Ureter (tissue), 1 donor: Measurements from ENCODE around the gene PPP1R10. TPM values are rescaled to one million over a fixed set of nuclear protein-coding genes. Genes with fewer than 3 reads are reported as not detected.

ENCODE experiments used
- DNase-seq: peaks from one replicate; pipeline ENCODE4 v3.0.0-alpha.2; 2020; ENCODE audit warnings: low spot score
- total RNA-seq: library from RNA; stranded (reverse); gene quantifications from one replicate; pipeline ENCODE4 v1.2.4, GENCODE V29; 2023
- donor health status: DM: yes; HTN: yes; CAD: no.

PPP1R10 gene
- total RNA-seq, 1 donor from 2014 or later, result 93.7 TPM

- DNase-seq, result peak; percentile 91
These were observed 59.9 kb downstream of the PPP1R10 start, which contains the start of gene PRR3 for GRCh38 chr6:30556906-30557682. Gene PRR3 (plus strand): TSS chr6:30557295. CDS start chr6:30557345, 50 bp downstream.

- DNase-seq, result peak; percentile 97
These were observed 60.8 kb downstream of the PPP1R10 start, which contains the start of gene GNL1 for GRCh38 chr6:30556066-30556905. Gene GNL1 (minus strand): TSS chr6:30556489. CDS start chr6:30556203, 286 bp downstream.

GRCh38 chr6:30555816-30556065 lies 61.3 kb downstream of the PPP1R10 start:
- no peak for DNase-seq

GRCh38 chr6:30554962-30555815 lies 61.9 kb downstream of the PPP1R10 start:
- peak; percentile 57 for DNase-seq

GRCh38 chr6:30554404-30554803 lies 62.6 kb downstream of the PPP1R10 start:
- no peak for DNase-seq

Other genes with a start within 250 kb of the PPP1R10 start
- gene HLA-E, start 127.7 kb downstream of the PPP1R10 start, total RNA-seq, result 330 TPM
- gene GNL1, start 60.8 kb downstream of the PPP1R10 start, total RNA-seq, result 72.6 TPM
- 17.3 TPM for gene PRR3, start 59.9 kb downstream of the PPP1R10 start, total RNA-seq
- gene ABCF1, start 45.8 kb downstream of the PPP1R10 start, total RNA-seq, result 63.9 TPM
- 56.0 TPM for gene MRPS18B, start 597 bp upstream of the PPP1R10 start, total RNA-seq
- gene ATAT1, start 9.6 kb upstream of the PPP1R10 start, total RNA-seq, result 22.7 TPM
- gene C6orf136, start 29.9 kb upstream of the PPP1R10 start, total RNA-seq, result 27.1 TPM
- 31.5 TPM for gene DHX16, start 55.8 kb upstream of the PPP1R10 start, total RNA-seq
- 31.5 TPM for gene PPP1R18, start 69.4 kb upstream of the PPP1R10 start, total RNA-seq
- gene NRM, start 73.7 kb upstream of the PPP1R10 start, total RNA-seq, result 12.3 TPM
- 41.1 TPM for gene MDC1, start 100.0 kb upstream of the PPP1R10 start, total RNA-seq
- 357 TPM for gene TUBB, start 103.1 kb upstream of the PPP1R10 start, total RNA-seq
- gene FLOT1, start 125.4 kb upstream of the PPP1R10 start, total RNA-seq, result 133 TPM
- gene IER3, start 127.3 kb upstream of the PPP1R10 start, total RNA-seq, result 23.8 TPM